ENCODE data around the gene ANGPTL2.
"Not testable (repeated sequence)": the region's sequence is repeated elsewhere in the genome, so short reads cannot be mapped to it uniquely, and the experiment has no call there.

Gene ANGPTL2

GRCh38 chr9:127122176-127123063 lies at the start of gene ANGPTL2:
TSS of gene ANGPTL2 (minus strand) at chr9:127122635. CDS start at chr9:127108731, 13,904 bp downstream.
- DNase-seq = peak in 1 of 2 experiments; percentile 58

GRCh38 chr9:127171348-127171747 lies 48.9 kb upstream of the ANGPTL2 start:
- DNase-seq = not testable (repeated sequence)

- DNase-seq = no peak
Observed at GRCh38 chr9:127170652-127171051, 48.2 kb upstream of the ANGPTL2 start.

- no peak for DNase-seq
Observed at GRCh38 chr9:127170103-127170502, 47.7 kb upstream of the ANGPTL2 start.

- no peak for DNase-seq
Observed at GRCh38 chr9:127169575-127169883, 47.1 kb upstream of the ANGPTL2 start.

GRCh38 chr9:127168756-127169574 lies 46.5 kb upstream of the ANGPTL2 start:
- no peak for DNase-seq

- DNase-seq = no peak
Observed at GRCh38 chr9:127167560-127168326, 45.3 kb upstream of the ANGPTL2 start.

- DNase-seq = peak; percentile 63 to 80
Observed at GRCh38 chr9:127166651-127167524, 44.5 kb upstream of the ANGPTL2 start.

GRCh38 chr9:127166111-127166510 lies 43.7 kb upstream of the ANGPTL2 start:
- DNase-seq = no peak

- DNase-seq = no peak
Observed at GRCh38 chr9:127165116-127165515, 42.7 kb upstream of the ANGPTL2 start.

GRCh38 chr9:127163409-127163808 lies 41.0 kb upstream of the ANGPTL2 start:
- DNase-seq = no peak

- no peak for DNase-seq
Observed at GRCh38 chr9:127162864-127163365, 40.5 kb upstream of the ANGPTL2 start.

- no peak for DNase-seq
Observed at GRCh38 chr9:127162046-127162863, 39.8 kb upstream of the ANGPTL2 start.

GRCh38 chr9:127161081-127161624 lies 38.7 kb upstream of the ANGPTL2 start:
- no peak for DNase-seq

- no peak for DNase-seq
Observed at GRCh38 chr9:127159949-127160610, 37.6 kb upstream of the ANGPTL2 start.

GRCh38 chr9:127159325-127159801 lies 36.9 kb upstream of the ANGPTL2 start:
- no peak for DNase-seq

GRCh38 chr9:127158786-127159324 lies 36.4 kb upstream of the ANGPTL2 start:
- no peak for DNase-seq

GRCh38 chr9:127155314-127155960 lies 33.0 kb upstream of the ANGPTL2 start:
- no peak for DNase-seq
